Body of pancreas (tissue), 4 donors: Measurements from ENCODE around the gene ZNF605.
"Not testable (repeated sequence)": the region's sequence is repeated elsewhere in the genome, so short reads cannot be mapped to it uniquely, and the experiment has no call there.

Experiments
- POLR2A ChIP-seq, 3 donors: fragments of 450-650 bp; IDR thresholded peaks; one replicate each; pipeline ENCODE4 v1.6.1; 2016; ENCODE audit warnings: antibody characterized with exemption in 3 of 3, mild to moderate bottlenecking in 2 of 3
- TF ChIP-seq, protein P1 (sequence below), 7 experiments: fragments of 450-650 bp in 4 of 7; fragments of 200-600 bp in 3 of 7; sonication (generic) in 3 of 7; IDR thresholded peaks; one replicate each; pipeline ENCODE4 v1.5.1; 2016 to 2019; ENCODE audit warnings: antibody characterized with exemption in 7 of 7

DNA sequence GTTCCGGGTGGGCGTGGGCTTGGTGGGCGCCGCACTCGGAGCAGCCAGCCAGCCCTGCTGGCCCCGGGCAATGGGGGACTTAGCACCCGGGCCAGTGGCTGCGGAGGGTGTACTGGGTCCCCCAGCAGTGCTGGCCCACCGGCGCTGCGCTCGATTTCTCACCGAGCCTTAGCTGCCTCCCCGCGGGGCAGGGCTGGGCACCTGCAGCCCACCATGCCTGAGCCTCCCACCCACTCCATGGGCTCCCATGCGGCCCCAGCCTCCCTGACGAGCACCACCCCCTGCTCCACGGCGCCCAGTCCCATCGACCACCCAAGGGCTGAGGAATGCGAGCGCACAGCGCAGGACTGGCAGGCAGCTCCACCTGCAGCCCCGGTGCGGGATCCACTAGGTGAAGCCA is 17.3 kb downstream of the ZNF605 start:
- TF ChIP-seq, protein P1, sequence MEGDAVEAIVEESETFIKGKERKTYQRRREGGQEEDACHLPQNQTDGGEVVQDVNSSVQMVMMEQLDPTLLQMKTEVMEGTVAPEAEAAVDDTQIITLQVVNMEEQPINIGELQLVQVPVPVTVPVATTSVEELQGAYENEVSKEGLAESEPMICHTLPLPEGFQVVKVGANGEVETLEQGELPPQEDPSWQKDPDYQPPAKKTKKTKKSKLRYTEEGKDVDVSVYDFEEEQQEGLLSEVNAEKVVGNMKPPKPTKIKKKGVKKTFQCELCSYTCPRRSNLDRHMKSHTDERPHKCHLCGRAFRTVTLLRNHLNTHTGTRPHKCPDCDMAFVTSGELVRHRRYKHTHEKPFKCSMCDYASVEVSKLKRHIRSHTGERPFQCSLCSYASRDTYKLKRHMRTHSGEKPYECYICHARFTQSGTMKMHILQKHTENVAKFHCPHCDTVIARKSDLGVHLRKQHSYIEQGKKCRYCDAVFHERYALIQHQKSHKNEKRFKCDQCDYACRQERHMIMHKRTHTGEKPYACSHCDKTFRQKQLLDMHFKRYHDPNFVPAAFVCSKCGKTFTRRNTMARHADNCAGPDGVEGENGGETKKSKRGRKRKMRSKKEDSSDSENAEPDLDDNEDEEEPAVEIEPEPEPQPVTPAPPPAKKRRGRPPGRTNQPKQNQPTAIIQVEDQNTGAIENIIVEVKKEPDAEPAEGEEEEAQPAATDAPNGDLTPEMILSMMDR (IDR thresholded peaks at IDR 0.05): not testable (repeated sequence)
- TF ChIP-seq POLR2A (IDR thresholded peaks at IDR 0.05): not testable (repeated sequence)
